ENCODE measurements around the gene MAN2A2. TPM values are rescaled to one million over a fixed set of nuclear protein-coding genes. Genes with fewer than 3 reads are reported as not detected.
A peak's percentile ranks its signal among the peaks of the same experiment; 100 is the strongest.

Gene MAN2A2
- total RNA-seq, 1 donor from 2014 or later: 94.0 TPM

DNA sequence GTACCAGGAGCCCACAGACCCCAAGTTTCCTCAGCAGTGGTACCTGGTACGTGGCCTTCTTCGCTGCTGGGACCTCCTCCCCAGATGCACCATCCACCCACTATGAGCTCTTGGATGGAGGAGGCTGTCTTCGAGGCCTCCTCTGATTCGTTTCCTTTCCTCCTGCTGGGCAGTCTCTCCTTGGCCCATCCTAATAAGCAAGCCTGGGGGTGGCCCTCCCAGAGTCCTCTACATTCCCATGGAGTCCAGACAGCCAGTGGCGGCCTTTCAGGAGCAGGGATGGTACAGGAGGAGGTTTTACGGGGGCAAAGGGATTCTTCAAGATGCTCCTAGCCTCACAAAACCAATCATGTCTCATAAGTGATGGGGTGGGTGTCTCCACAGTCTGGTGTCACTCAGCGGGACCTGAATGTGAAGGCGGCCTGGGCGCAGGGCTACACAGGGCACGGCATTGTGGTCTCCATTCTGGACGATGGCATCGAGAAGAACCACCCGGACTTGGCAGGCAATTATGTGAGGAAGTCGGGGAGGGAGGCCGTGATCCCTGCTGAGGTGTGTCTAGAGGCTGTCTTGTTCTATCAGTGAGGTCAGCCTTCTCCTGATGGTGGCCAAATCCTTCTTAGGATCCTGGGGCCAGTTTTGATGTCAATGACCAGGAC, 26.5 kb upstream of the MAN2A2 start:
- Histone ChIP-seq H3K4me3 (no peak overlapping the region), H3K36me3 (peaks cover 61% of the 10 kb centered on the region), H3K4me1 (peaks cover 26% of the 10 kb centered on the region), H3K27me3 (no peaks in the 10 kb centered on the region), H3K9me3 (no peaks in the 10 kb centered on the region), H3K27ac (no peak overlapping the region)
- TF ChIP-seq, protein P1, sequence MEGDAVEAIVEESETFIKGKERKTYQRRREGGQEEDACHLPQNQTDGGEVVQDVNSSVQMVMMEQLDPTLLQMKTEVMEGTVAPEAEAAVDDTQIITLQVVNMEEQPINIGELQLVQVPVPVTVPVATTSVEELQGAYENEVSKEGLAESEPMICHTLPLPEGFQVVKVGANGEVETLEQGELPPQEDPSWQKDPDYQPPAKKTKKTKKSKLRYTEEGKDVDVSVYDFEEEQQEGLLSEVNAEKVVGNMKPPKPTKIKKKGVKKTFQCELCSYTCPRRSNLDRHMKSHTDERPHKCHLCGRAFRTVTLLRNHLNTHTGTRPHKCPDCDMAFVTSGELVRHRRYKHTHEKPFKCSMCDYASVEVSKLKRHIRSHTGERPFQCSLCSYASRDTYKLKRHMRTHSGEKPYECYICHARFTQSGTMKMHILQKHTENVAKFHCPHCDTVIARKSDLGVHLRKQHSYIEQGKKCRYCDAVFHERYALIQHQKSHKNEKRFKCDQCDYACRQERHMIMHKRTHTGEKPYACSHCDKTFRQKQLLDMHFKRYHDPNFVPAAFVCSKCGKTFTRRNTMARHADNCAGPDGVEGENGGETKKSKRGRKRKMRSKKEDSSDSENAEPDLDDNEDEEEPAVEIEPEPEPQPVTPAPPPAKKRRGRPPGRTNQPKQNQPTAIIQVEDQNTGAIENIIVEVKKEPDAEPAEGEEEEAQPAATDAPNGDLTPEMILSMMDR (IDR thresholded peaks at IDR 0.05): no peak
- ATAC-seq (no peak), DNase-seq (no peak)
- intact Hi-C loops (cut with DNase I): loop anchor here (10.0 kb wide), 1 partner anchor 162 kb away; the partner anchor contains the start of gene BLM

DNA sequence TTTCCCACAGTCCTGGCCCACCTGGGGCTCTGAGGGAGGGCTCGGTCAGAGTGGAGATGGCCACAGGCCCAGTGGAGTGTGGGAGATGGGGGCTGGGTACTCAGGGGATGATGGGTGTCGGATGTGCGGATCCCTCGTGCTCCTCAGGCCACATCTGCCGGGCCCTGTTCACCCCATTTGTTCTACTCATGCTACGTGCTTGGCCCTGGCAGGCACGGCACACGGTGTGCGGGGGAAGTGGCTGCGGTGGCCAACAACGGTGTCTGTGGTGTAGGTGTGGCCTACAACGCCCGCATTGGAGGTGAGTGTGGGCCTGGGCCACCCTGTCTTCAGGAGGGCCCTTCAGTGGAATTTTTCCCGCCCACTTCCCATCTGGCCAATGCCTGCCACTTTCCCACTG, 25.8 kb upstream of the MAN2A2 start:
- intact Hi-C loops (cut with DNase I): loop anchor here (10.0 kb wide), 1 partner anchor 163 kb away; the partner anchor contains the start of gene BLM
- no peak overlapping the region for H3K4me3 ChIP-seq
- ATAC-seq (no peak), DNase-seq (no peak)
- no peaks in the 10 kb centered on the region for H3K9me3 ChIP-seq
- no peak overlapping the region for H3K27ac ChIP-seq
- TF ChIP-seq, protein P1 (IDR thresholded peaks at IDR 0.05): no peak
- peaks cover 68% of the 10 kb centered on the region for H3K36me3 ChIP-seq
- peaks cover 26% of the 10 kb centered on the region for H3K4me1 ChIP-seq
- no peaks in the 10 kb centered on the region for H3K27me3 ChIP-seq

DNA sequence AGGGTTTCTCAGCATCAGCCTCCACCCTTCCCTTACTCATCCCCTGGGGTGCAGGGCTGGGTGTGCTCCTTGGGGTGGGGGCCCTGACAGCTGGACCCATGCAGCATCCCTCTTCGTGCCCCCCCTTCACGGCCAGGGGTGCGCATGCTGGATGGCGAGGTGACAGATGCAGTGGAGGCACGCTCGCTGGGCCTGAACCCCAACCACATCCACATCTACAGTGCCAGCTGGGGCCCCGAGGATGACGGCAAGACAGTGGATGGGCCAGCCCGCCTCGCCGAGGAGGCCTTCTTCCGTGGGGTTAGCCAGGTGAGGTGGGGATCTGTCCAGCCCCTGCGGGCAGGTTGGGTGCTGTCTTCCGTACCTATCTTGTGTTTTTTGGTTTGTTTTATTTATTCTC, 25.1 kb upstream of the MAN2A2 start:
- Histone ChIP-seq H3K4me1 (peaks cover 20% of the 10 kb centered on the region), H3K36me3 (peaks cover 71% of the 10 kb centered on the region), H3K27ac (no peak overlapping the region), H3K27me3 (no peaks in the 10 kb centered on the region), H3K9me3 (no peaks in the 10 kb centered on the region), H3K4me3 (no peak overlapping the region)
- TF ChIP-seq, protein P1 (IDR thresholded peaks at IDR 0.05): no peak
- ATAC-seq (no peak), DNase-seq (no peak)
- intact Hi-C loops (cut with DNase I): loop anchor here (10.0 kb wide), 1 partner anchor 163 kb away; the partner anchor contains the start of gene BLM

DNA sequence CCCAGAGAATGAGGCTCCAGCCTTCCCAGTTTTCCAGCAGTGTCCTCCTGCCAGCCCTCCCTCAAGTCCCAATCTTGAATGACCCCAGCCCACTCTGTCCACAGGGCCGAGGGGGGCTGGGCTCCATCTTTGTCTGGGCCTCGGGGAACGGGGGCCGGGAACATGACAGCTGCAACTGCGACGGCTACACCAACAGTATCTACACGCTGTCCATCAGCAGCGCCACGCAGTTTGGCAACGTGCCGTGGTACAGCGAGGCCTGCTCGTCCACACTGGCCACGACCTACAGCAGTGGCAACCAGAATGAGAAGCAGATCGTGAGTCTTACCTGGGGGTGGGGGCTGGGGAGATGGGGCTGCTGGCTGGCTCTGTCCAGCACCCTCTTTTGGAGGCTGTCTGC, 24.4 kb upstream of the MAN2A2 start:
- Histone ChIP-seq H3K4me3 (no peak overlapping the region), H3K27ac (no peak overlapping the region), H3K9me3 (no peaks in the 10 kb centered on the region), H3K36me3 (peaks cover 71% of the 10 kb centered on the region), H3K27me3 (no peaks in the 10 kb centered on the region), H3K4me1 (peaks cover 20% of the 10 kb centered on the region)
- no peak for ATAC-seq
- no peak for DNase-seq
- TF ChIP-seq, protein P1 (IDR thresholded peaks at IDR 0.05): no peak
- intact Hi-C loops (cut with DNase I): loop anchor here (10.0 kb wide), 1 partner anchor 164 kb away; the partner anchor contains the start of gene BLM

DNA sequence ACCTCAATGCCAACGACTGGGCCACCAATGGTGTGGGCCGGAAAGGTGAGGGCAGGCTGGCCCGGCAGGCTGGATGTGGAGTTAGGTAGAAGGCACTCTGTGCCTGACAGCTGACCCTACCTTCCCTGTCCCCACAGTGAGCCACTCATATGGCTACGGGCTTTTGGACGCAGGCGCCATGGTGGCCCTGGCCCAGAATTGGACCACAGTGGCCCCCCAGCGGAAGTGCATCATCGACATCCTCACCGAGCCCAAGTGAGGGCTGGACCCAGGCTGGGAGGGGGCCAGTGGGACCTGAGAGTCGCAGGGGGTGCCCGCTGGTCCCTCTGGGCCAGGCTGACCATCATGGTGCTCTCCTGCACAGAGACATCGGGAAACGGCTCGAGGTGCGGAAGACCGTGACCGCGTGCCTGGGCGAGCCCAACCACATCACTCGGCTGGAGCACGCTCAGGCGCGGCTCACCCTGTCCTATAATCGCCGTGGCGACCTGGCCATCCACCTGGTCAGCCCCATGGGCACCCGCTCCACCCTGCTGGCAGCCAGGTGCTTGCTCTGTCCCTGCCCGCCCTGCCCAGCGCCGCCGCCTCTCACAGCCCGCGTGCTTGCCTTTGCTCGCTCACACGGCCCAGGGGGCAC, 23.3 kb upstream of the MAN2A2 start:
- ATAC-seq (no peak), DNase-seq (peak; percentile 65)
- H3K9me3 ChIP-seq: no peaks in the 10 kb centered on the region
- peaks cover 12% of the 10 kb centered on the region for H3K4me1 ChIP-seq
- H3K27me3 ChIP-seq: no peaks in the 10 kb centered on the region
- H3K36me3 ChIP-seq: peaks cover 71% of the 10 kb centered on the region
- TF ChIP-seq, protein P1 (IDR thresholded peaks at IDR 0.05): no peak
- H3K27ac ChIP-seq: no peak overlapping the region
- no peak overlapping the region for H3K4me3 ChIP-seq
- intact Hi-C loops (cut with DNase I): loop anchor here (10.0 kb wide), 1 partner anchor 165 kb away; the partner anchor contains the start of gene BLM

All from upper lobe of right lung (tissue), 1 donor.